Psoas muscle (tissue), 8 donors: ENCODE results near the gene RPL11. TPM values are rescaled to one million over a fixed set of nuclear protein-coding genes. Genes with fewer than 3 reads are reported as not detected.
A peak's percentile ranks its signal among the peaks of the same experiment; 100 is the strongest.

Experiments
- ATAC-seq, 4 donors: fragments of 200-7000 bp; cut with Tn5 transposase; one replicate each; pipeline ENCODE4 v1.9.1; 2020; ENCODE audit warnings: moderate library complexity in 3 of 4, mild to moderate bottlenecking in 2 of 4
- DNase-seq, 2 donors: peaks; one replicate each; pipeline ENCODE4 v3.0.0-alpha.2; 2020
- H3K27ac ChIP-seq: fragments of 200-600 bp; one replicate; pipeline ENCODE4 v1.8.0; 2022
- H3K27me3 ChIP-seq, 3 donors: fragments of 200-600 bp in 1 of 3; one replicate each; pipeline versions ENCODE4 v1.6.1 to v1.8.0; 2013 to 2022; ENCODE audit warnings: low read length in 2 of 3, mild to moderate bottlenecking in 2 of 3, moderate library complexity in 1 of 3; ENCODE audit not compliant: insufficient read depth in 3 of 3
- H3K36me3 ChIP-seq, 2 donors: fragments of 200-600 bp in 1 of 2; one replicate each; pipeline versions ENCODE4 v1.6.1 to v1.8.0; 2013 to 2022; ENCODE audit warnings: low read depth in 1 of 2, mild to moderate bottlenecking in 1 of 2, moderate library complexity in 1 of 2; ENCODE audit not compliant: insufficient read depth in 1 of 2
- H3K4me1 ChIP-seq: fragments of 200-600 bp; one replicate; pipeline ENCODE4 v1.8.0; 2022
- H3K4me3 ChIP-seq: fragments of 200-600 bp; one replicate; pipeline ENCODE4 v1.8.0; 2022; ENCODE audit warnings: mild to moderate bottlenecking
- H3K9me3 ChIP-seq: fragments of 200-600 bp; one replicate; pipeline ENCODE4 v1.8.0; 2022
- WGBS, 3 donors: extraction: QIAGEN DNeasy Blood & Tissue Kit; methylation state at CpG; one replicate each; pipeline versions ENCODE4 v1.1.6 to v1.1.7; 2013; 5-methylcytosine and 5-hydroxymethylcytosine counted together
- intact Hi-C, 2 donors: fragments of 100-400 bp; cut with DNase I; formaldehyde crosslinking; loops; one replicate each; pipeline versions ENCODE4 v1.11.0 to v1.14.2; 2022
- polyA plus RNA-seq, 3 donors: library from polyadenylated mRNA; stranded (reverse); fragments of 200-250 nt; gene quantifications; one replicate each; pipeline ENCODE4 v1.2.3, GENCODE V29; 2013
- total RNA-seq, 4 donors: library from RNA; stranded (reverse); fragmentation: NEBNext Ultra II Directional in 2 of 4; extraction: Animal tissue kit (Norgen Biotek cat#: 25700) in 2 of 4; gene quantifications; one replicate each; pipeline versions ENCODE4 v1.2.1 to v1.2.4, GENCODE V29; 2021 to 2023
- TF ChIP-seq, protein P1 (sequence below): fragments of 200-600 bp; IDR thresholded peaks from one replicate; pipeline ENCODE4 v1.8.0; 2022; ENCODE audit warnings: antibody characterized with exemption
- donor health status: healthy with polysubstance abuse.
- donor health status: DM: no; HTN: no; CAD: no; lungs with moderate emphysema.
- donor health status: Bipolar disorder and iron deficiency.
- donor health status: healthy.
- donor health status: DM: yes; HTN: yes; CAD: no.
- donor health status: DM: no; HTN: no; CAD: no.
- donor health status: DM: no; HTN: no; CAD: no.
- donor health status: DM: yes; HTN: yes; CAD: no.

Gene RPL11
- total and polyA plus RNA-seq, 7 donors: 486 to 1,926 (median 688) TPM

DNA sequence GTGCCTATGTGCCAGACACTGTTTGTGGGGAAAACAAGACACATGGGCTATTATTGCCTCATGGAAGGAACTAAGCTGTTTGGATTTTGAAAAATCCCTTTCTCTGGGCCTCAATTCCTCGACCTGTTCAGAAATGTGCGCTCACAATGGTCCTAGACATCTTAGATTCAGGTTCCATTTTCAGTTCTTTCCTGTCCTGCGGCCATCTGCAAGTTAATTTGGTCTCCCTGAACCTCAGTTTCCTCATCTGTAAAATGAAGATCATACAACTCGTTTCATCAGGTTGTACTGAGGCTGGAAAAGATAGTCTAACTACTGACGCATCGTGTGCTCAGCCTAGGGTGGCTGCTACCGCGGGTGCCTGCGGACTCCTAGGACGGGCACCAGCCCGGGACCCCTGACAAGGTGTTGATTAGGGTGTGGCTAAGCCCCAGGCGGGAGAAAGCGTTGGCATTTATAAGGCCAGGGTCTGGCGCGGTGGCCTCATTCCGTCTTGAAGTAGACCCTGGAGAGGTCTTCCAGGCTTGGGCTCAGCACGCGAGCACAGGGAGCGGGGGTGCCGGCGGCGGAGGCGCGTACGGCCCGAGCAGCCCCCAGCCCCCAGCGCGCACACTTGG, 51.2 kb downstream of the RPL11 start:
- Histone ChIP-seq H3K27ac (peak overlapping the region; percentile 91), H3K36me3 (peaks cover 2 to 7% of the 10 kb centered on the region in 2 donors), H3K4me3 (peak overlapping the region; percentile 91), H3K4me1 (peaks cover 33% of the 10 kb centered on the region), H3K9me3 (no peaks in the 10 kb centered on the region), H3K27me3 (no peaks in the 10 kb centered on the region)
- intact Hi-C loops: loop anchor here (2.0 to 10.0 kb wide), 2 partner anchors 48 to 50 kb away; partner anchors contain the start of gene RPL11 (in 1 of the 2)
- TF ChIP-seq, protein P1, sequence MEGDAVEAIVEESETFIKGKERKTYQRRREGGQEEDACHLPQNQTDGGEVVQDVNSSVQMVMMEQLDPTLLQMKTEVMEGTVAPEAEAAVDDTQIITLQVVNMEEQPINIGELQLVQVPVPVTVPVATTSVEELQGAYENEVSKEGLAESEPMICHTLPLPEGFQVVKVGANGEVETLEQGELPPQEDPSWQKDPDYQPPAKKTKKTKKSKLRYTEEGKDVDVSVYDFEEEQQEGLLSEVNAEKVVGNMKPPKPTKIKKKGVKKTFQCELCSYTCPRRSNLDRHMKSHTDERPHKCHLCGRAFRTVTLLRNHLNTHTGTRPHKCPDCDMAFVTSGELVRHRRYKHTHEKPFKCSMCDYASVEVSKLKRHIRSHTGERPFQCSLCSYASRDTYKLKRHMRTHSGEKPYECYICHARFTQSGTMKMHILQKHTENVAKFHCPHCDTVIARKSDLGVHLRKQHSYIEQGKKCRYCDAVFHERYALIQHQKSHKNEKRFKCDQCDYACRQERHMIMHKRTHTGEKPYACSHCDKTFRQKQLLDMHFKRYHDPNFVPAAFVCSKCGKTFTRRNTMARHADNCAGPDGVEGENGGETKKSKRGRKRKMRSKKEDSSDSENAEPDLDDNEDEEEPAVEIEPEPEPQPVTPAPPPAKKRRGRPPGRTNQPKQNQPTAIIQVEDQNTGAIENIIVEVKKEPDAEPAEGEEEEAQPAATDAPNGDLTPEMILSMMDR: no peak
- ATAC-seq: peak; percentile 11 to 39 (median 32)
- WGBS, 3 donors: 10 to 15% (median 10%) methylated on average over 19 to 28 of the region's 28 CpGs
- peak in 1 of 2 donors; percentile 59 for DNase-seq

DNA sequence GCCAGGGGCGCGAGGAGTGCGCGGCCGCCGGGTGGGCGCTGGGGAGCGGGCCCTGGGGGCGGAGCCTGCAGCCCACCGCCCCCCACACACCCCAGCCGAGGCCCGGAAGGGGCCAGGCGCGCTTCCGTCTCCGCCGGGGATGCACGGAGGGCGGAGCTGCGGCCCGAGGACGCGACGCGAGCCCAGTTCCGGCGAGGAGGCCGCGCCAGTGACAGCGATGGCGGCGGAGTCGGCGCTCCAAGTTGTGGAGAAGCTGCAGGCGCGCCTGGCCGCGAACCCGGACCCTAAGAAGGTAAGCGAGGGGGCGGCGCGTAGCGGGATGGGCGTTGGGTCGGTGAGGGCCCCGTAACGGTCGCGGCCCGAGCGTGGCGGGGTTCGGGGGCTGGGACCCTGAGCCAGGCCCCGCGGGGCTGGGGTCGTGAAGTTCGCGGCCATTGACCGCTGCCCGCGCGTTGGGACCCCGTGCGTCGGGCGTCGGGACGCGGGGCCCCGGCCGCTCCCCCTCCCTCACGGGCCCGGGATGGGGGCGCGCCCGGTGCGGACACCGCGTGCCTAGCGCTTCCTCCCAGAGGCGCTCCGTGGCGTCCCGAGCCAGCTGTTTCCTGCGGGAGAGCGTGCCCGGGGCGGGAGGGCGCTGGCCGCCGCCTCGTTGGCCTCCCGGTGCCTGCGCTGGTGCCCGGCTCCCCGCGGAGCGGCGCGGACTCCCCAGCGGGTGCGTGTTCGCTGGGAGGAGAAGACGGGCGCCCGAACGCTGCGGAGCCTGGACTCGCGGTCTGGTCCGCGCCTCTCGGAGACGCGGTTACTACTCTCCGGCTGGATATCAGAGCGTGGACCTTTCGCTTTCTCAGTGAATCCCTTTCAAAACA, 51.9 kb downstream of the RPL11 start, which contains the start of gene ELOA:
TSS of gene ELOA (plus strand) at position 185 of the 866 bp plus-strand sequence. CDS start at position 218, 33 bp downstream.
- intact Hi-C loops: loop anchor here (2.0 to 10.0 kb wide), 2 partner anchors 49 to 51 kb away; partner anchors contain the start of gene RPL11 (in 1 of the 2)
- H3K4me3 ChIP-seq: peak within 1 kb of the TSS; percentile 91
- H3K9me3 ChIP-seq: no peaks in the 10 kb centered on the region
- H3K27ac ChIP-seq: peak within 1 kb of the TSS; percentile 91
- peaks cover 2 to 7% of the 10 kb centered on the region in 2 donors for H3K36me3 ChIP-seq
- ATAC-seq: peak; percentile 92 to 93 (median 92)
- TF ChIP-seq, protein P1: no peak
- DNase-seq: peak; percentile 80 to 89
- peaks cover 38% of the 10 kb centered on the region for H3K4me1 ChIP-seq
- no peaks in the 10 kb centered on the region for H3K27me3 ChIP-seq
- WGBS, 3 donors: 0 to 1% (median 0%) methylated on average over 50 to 118 of the region's 119 CpGs

DNA sequence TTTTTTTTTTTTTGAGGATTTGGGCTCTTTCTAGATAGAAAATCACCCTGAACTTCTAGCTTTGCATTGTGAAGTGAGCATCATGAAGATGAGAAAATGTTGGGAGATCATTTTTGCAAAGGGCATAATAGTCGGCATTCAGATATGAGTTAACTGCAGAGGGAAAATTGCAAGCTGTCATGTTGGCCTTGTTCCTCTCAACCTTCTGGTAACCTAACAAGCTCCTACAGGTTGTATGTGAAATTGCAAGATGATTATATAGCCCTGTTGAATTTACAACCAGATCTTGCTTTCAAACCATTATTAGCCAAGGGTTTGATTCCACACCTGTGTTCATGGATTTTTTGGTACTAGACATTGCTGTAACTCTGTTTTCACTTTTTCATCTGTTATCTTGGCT, 53.9 kb downstream of the RPL11 start:
- intact Hi-C loops: loop anchor here in 1 of 2 donors (10.0 kb wide), 1 partner anchor 51 kb away; the partner anchor contains the start of gene RPL11
- Histone ChIP-seq H3K27me3 (no peaks in the 10 kb centered on the region), H3K4me1 (peaks cover 46% of the 10 kb centered on the region), H3K36me3 (peaks cover 2 to 24% of the 10 kb centered on the region in 2 donors), H3K9me3 (no peaks in the 10 kb centered on the region), H3K27ac (no peak overlapping the region), H3K4me3 (peak overlapping the region; percentile 91)
- no peak for ATAC-seq
- 39 to 50% (median 43%) methylated on average over 1 of the region's 1 CpG for WGBS, 3 donors
- no peak for DNase-seq
- TF ChIP-seq, protein P1: peak; percentile 37

Other genes with a start within 250 kb of the RPL11 start
- 10 to 100 TPM; 37.9 to 68.0 (median 52.1) TPM for gene ASAP3, start 207.6 kb upstream of the RPL11 start, total RNA-seq
- gene ASAP3, start 207.6 kb upstream of the RPL11 start, polyA plus RNA-seq: 10 to 100 TPM; 13.3 to 45.8 (median 33.6) TPM
- under 1 TPM in 3 of 4 donors, not detected in 1; 0.06 to 0.32 (median 0.17) TPM for gene E2F2, start 160.6 kb upstream of the RPL11 start, total RNA-seq
- gene E2F2, start 160.6 kb upstream of the RPL11 start, polyA plus RNA-seq: under 1 TPM in 2 of 3 donors, not detected in 1; 0.03 to 0.05 TPM
- gene ID3, start 132.3 kb upstream of the RPL11 start, total RNA-seq: 10 to 100 TPM; 17.8 to 97.3 (median 81.2) TPM
- 100 to 1,000 TPM in 1 of 3 donors, 10 to 100 TPM in 2; 26.8 to 126 (median 33.7) TPM for gene ID3, start 132.3 kb upstream of the RPL11 start, polyA plus RNA-seq
- gene ELOA, start 51.7 kb downstream of the RPL11 start, total RNA-seq: 10 to 100 TPM; 41.4 to 68.9 (median 52.3) TPM
- 10 to 100 TPM; 19.8 to 53.1 (median 36.2) TPM for gene ELOA, start 51.7 kb downstream of the RPL11 start, polyA plus RNA-seq
- 10 to 100 TPM; 53.4 to 72.1 (median 63.4) TPM for gene PITHD1, start 86.6 kb downstream of the RPL11 start, total RNA-seq
- gene PITHD1, start 86.6 kb downstream of the RPL11 start, polyA plus RNA-seq: 100 to 1,000 TPM in 2 of 3 donors, 10 to 100 TPM in 1; 45.2 to 162 (median 116) TPM
- gene LYPLA2, start 99.3 kb downstream of the RPL11 start, total RNA-seq: 10 to 100 TPM; 24.0 to 35.2 (median 28.6) TPM
- gene LYPLA2, start 99.3 kb downstream of the RPL11 start, polyA plus RNA-seq: 10 to 100 TPM; 37.0 to 97.6 (median 43.3) TPM
- 1 to 10 TPM; 6.4 to 7.7 (median 6.9) TPM for gene GALE, start 108.9 kb downstream of the RPL11 start, total RNA-seq
- gene GALE, start 108.9 kb downstream of the RPL11 start, polyA plus RNA-seq: 10 to 100 TPM in 2 of 3 donors, 1 to 10 TPM in 1; 8.5 to 69.9 (median 11.2) TPM
- gene HMGCL, start 133.6 kb downstream of the RPL11 start, total RNA-seq: 10 to 100 TPM; 27.2 to 55.4 (median 35.4) TPM
- gene HMGCL, start 133.6 kb downstream of the RPL11 start, polyA plus RNA-seq: 10 to 100 TPM; 19.6 to 38.4 (median 25.0) TPM
- gene FUCA1, start 176.5 kb downstream of the RPL11 start, total RNA-seq: 10 to 100 TPM in 1 of 4 donors, 1 to 10 TPM in 3; 8.2 to 12.5 (median 8.8) TPM
- 10 to 100 TPM in 1 of 3 donors, 1 to 10 TPM in 2; 5.9 to 17.3 (median 9.2) TPM for gene FUCA1, start 176.5 kb downstream of the RPL11 start, polyA plus RNA-seq
- under 1 TPM in 1 of 4 donors, not detected in 3; 0.08 TPM for gene CNR2, start 221.6 kb downstream of the RPL11 start, total RNA-seq
- under 1 TPM in 2 of 3 donors, not detected in 1; 0.01 to 0.13 TPM for gene CNR2, start 221.6 kb downstream of the RPL11 start, polyA plus RNA-seq